ENCODE measurements around the gene SUSD1. TPM values are rescaled to one million over a fixed set of nuclear protein-coding genes. Genes with fewer than 3 reads are reported as not detected.
A peak's percentile ranks its signal among the peaks of the same experiment; 100 is the strongest.

SUSD1 gene
- total RNA-seq, 1 experiment from 2014 or later, result 19.5 TPM

DNA sequence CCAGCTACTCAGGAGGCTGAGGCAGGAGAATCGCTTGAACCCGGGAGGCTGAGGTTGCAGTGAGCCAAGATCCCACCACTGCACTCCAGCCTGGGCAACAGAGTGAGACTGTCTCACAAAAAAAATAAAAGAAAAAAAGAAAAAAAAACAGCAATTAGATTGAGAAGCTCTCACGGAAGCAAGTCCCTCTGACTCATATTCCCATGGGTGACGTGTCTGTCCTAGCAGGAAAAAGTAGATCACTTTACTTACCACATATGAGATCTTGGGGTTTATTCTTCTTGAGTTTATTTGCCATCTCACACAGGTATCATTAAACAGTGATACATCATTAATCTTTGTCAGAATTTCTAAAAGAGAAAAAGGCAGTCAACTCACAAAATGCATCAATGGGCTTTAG lies 62.6 kb downstream of the SUSD1 start:
- Histone ChIP-seq H3K36me3 (peaks cover 3% of the 10 kb centered on the region), H3K27ac (no peak overlapping the region), H3K27me3 (no peaks in the 10 kb centered on the region), H3K9me3 (replicated peaks) (no peaks in the 10 kb centered on the region), H3K4me3 (no peak overlapping the region), H3K4me1 (peaks cover 17% of the 10 kb centered on the region)
- DNase-seq, result peak; percentile 21 to 42

DNA sequence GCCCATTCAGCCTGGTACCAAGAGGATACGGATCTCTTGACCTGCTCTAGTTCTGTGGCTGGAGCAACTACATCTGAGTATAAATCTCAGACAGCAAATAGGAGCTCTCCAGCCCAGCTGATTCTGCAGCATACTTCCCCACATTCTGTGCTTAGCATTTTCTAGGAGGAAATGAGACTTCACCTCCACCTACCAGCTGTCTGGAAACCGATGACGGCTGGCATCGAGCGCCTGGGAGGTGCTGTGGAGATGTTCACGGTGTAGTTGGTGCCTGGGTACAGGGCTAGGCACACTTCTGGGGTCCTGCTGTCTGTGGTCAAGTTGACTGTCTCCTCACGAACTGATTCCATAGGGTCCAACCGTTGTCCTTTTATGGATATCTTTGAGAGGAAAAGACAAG lies 63.6 kb downstream of the SUSD1 start:
- peaks cover 17% of the 10 kb centered on the region for H3K4me1 ChIP-seq
- peaks cover 3% of the 10 kb centered on the region for H3K36me3 ChIP-seq
- no peak overlapping the region for H3K4me3 ChIP-seq
- H3K9me3 ChIP-seq (replicated peaks), result 0 out of 2 replicates have a peak, but pooled peaks cover 3% of the 10 kb centered on the region
- no peaks in the 10 kb centered on the region for H3K27me3 ChIP-seq
- no peak overlapping the region for H3K27ac ChIP-seq
- DNase-seq, result no peak

DNA sequence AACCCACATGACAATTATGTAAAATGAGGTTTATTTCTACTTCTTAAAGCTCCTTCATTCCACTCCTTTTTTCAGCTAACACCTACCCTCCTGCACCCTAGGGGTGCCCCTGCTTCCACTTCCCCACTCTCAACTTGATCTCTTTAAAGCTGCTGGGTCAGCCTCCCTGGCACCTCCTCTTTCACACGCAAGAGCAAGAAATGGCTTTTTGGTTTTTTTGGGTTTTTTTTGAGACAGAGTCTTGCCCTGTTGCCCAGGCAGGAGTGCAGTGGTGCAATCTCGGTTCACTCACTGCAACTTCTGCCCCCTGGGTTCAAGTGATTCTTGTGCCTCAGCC lies 64.4 kb downstream of the SUSD1 start:
- H3K9me3 ChIP-seq (replicated peaks), result 0 out of 2 replicates have a peak, but pooled peaks cover 5% of the 10 kb centered on the region
- no peaks in the 10 kb centered on the region for H3K27me3 ChIP-seq
- H3K4me3 ChIP-seq, result no peak overlapping the region
- H3K36me3 ChIP-seq, result peaks cover 3% of the 10 kb centered on the region
- no peak overlapping the region for H3K27ac ChIP-seq
- peaks cover 17% of the 10 kb centered on the region for H3K4me1 ChIP-seq
- DNase-seq, result no peak

DNA sequence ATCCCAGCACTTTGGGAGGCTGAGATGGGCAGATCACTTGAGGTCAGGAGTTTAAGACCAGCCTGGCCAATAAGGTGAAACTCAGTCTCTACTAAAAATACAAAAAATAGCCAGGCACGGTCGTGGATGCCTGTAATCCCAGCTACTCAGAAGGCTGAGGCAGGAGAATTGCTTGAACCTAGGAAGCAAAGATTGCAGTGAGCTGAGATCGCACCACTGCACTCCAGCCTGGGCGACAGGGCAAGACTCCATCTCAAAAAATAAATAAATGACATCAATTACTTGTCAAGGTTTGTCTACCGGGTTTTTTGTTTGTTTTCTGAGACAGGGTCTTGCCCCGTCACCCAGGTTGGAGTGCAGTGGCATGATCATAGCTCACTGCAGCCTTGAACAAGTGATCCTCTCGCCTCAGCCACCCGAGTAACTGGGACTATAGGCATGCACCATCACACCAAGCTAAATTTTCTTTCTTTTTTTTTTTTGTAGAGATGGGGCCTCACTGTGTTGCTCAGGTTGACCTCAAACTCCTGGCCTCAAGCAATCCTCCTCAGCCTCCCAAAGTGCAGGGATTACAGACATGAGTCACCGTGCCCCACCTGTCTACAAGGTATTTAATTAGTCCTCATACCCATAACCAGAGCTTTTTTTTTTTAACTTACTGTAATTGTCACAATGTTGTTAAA lies 64.9 kb downstream of the SUSD1 start:
- H3K4me3 ChIP-seq, result no peak overlapping the region
- H3K27ac ChIP-seq, result no peak overlapping the region
- peaks cover 5% of the 10 kb centered on the region for H3K36me3 ChIP-seq
- H3K4me1 ChIP-seq, result peaks cover 17% of the 10 kb centered on the region
- H3K27me3 ChIP-seq, result no peaks in the 10 kb centered on the region
- 0 out of 2 replicates have a peak, but pooled peaks cover 5% of the 10 kb centered on the region for H3K9me3 ChIP-seq (replicated peaks)
- peak in 1 of 2 experiments; percentile 40 for DNase-seq

DNA sequence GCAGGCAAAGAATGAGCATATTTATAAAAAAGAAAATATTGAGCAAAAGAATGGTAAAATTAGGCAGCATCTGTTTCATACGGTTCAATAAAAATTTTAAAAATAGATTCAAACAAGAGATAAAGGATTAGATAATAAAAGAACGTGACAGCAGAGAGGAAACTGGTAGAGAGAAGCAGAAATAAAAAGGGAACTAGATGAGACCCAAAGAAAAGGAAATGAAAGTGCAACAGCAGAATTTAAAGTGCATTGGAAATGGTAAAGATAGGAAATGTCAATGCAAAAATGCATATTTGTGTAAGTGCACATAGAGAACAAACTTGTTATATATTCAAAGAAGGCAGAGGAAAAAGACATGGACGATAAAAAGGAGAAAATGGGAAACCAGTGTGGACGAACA lies 70.2 kb downstream of the SUSD1 start:
- Histone ChIP-seq H3K36me3 (peaks cover 4% of the 10 kb centered on the region; the same call in 1 of the 2 replicates), H3K4me3 (no peak overlapping the region), H3K4me1 (peaks cover 2% of the 10 kb centered on the region), H3K27ac (no peak overlapping the region), H3K27me3 (no peaks in the 10 kb centered on the region), H3K9me3 (replicated peaks) (0 out of 2 replicates have a peak, but pooled peaks cover 5% of the 10 kb centered on the region)
- no peak for DNase-seq

DNA sequence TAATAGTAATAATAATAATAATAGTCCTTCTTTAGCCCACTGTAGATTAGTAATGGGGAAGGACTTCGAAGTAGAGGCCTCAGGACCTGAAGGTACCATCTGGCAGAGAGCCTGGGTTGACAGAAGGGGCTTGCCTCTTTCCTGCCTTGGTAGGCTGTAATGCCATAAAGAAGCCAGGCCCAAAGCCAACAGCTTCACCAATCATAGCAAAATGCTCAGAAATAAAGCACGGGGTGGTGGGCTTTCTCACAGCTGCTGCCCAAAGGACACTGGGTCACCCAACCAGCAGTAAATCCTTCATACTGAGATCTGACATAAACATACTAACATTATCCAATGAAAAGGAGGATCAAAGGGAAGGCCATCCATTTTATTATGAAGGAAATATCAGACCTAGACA lies 70.7 kb downstream of the SUSD1 start:
- no peaks in the 10 kb centered on the region for H3K4me1 ChIP-seq
- H3K27ac ChIP-seq, result no peak overlapping the region
- DNase-seq, result no peak
- H3K36me3 ChIP-seq, result peaks cover 4% of the 10 kb centered on the region; the same call in 1 of the 2 replicates
- H3K9me3 ChIP-seq (replicated peaks), result 0 out of 2 replicates have a peak, but pooled peaks cover 5% of the 10 kb centered on the region
- H3K27me3 ChIP-seq, result no peaks in the 10 kb centered on the region
- H3K4me3 ChIP-seq, result no peak overlapping the region

DNA sequence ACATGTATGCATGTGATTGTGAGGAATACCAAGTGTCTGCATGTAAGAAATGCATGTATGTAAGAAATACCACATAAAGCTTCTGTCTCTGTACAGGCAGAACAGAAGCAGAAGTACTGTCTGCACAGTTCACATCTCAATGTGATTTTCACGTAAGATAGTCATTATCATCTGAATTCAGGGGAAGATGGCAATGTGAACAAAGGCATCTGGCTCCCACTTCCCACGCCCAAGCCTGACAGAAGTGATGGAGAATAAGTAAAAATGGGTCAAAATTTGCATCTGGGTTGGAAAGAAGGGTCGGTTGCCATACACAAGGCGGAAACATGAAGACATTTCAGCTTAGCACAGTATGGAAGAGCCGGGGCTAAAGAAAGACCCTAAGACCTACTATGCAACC lies 71.7 kb downstream of the SUSD1 start:
- Histone ChIP-seq H3K36me3 (0 out of 2 replicates have a peak, but pooled peaks cover 4% of the 10 kb centered on the region), H3K27me3 (no peaks in the 10 kb centered on the region), H3K9me3 (replicated peaks) (0 out of 2 replicates have a peak, but pooled peaks cover 5% of the 10 kb centered on the region), H3K4me3 (no peak overlapping the region), H3K27ac (no peak overlapping the region), H3K4me1 (no peaks in the 10 kb centered on the region)
- DNase-seq, result no peak

DNA sequence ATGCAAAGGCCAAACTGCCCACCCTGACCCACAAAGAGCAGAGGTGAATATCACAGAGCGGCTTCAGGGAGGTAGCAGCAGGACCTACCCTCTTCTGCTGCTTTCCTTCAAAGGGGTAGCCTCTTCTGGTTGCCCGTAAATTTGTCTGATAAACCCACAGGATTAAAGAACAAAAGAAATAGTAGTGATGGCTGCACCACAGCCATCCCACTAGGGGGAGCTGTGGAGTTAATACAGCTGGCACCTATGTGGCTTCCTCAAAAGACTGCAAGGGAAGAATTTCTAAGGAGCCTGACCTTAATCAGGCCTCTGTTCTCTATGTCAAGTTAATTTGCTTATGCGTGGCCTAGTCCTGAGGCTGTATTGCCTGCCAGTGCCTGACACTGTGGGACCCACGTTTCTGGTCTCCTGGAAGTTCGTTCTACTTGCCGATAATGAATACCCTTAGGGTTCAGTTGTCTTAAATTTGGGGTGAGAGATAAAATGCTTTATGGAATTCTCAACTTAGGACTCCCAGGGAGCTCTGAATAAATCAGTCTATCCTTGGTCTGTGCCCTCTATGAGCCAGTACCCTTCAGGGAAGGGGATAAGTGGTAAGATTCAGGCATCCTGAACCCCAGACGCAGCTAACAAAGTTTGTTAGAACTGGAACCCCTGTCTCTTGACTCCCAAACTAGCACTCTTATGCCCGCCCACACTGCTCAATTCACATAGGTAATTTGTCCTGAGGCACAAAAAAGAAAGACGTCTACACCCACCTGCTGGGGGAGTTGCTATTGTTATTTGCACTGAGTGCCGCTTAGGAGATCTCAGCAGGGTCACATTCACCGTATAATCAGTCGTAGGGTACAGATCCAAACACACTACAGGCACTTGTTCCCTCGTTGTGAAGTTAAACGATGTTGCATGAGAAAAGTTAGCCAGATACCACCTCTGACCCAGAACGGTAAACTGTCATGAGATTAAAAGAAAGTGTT lies 77.1 kb downstream of the SUSD1 start:
- H3K4me3 ChIP-seq, result no peak overlapping the region
- no peak overlapping the region for H3K27ac ChIP-seq

DNA sequence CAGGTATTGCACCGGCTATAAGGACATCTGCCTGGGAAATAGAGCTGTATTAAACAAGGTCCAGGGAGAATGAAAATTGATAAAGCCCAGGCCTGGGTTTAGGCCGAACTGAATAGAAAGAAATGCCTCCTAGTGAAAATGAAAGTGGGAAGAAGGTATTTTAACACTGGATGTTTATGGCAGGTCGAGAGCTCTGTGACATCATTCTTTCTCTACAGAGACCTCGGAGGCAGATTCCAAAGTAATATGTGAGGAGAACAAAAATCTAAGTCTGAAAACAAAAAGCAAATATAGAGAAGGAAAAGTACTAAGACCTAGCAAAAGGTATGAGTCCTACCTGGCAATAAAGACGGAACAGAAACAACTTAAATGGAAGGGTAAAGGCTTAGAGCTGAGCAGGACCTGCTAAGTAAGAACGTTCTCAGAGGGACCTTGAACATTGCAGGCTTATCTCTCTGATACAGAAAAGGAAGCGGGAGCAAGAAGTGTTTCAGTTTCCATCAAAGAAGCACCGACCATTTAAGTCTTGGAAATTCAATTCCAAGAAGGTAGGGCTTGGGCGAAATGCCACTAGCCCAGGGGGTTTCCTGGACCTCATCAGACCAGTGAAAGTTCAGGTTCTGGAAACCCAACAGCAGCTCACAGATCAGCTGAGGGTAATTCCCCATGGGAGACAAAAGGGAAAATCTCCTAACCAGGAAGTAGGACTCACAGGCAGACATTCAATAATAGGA lies 80.0 kb downstream of the SUSD1 start:
- Histone ChIP-seq H3K36me3 (no peaks in the 10 kb centered on the region; the same call in 1 of the 2 replicates), H3K27me3 (no peaks in the 10 kb centered on the region), H3K4me1 (no peaks in the 10 kb centered on the region; the same call in 1 of the 2 replicates), H3K27ac (no peak overlapping the region), H3K9me3 (replicated peaks) (no peaks in the 10 kb centered on the region), H3K4me3 (no peak overlapping the region)
- DNase-seq, result no peak

More for the DNA sequence above, 77.1 kb downstream of the SUSD1 start:
- Histone ChIP-seq H3K36me3 (0 out of 2 replicates have a peak, but pooled peaks cover 2% of the 10 kb centered on the region), H3K27me3 (no peaks in the 10 kb centered on the region), H3K4me1 (no peaks in the 10 kb centered on the region), H3K9me3 (replicated peaks) (no peaks in the 10 kb centered on the region)
- peak; percentile 75 to 93 for DNase-seq

DNA sequence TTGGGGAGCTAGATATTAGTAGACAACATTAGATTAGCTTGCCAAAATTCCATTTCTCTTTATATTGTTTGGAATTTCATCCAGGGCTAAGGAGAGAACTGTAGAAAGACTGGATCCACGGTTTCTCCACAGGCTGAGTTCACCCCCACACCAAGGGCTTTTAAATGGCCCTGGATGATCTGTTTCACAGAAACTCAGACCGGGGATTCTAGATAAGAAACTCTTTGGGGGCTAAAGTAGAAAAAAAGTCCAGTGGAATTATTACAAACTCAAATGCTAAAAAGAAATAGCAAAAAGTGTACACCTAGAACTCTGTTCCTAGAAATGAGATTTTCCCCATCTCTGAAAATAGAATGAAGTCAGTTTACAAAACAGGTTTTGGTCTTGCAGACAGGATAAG lies 80.9 kb downstream of the SUSD1 start:
- Histone ChIP-seq H3K4me3 (no peak overlapping the region), H3K27ac (no peak overlapping the region), H3K9me3 (replicated peaks) (no peaks in the 10 kb centered on the region), H3K36me3 (peaks cover 2% of the 10 kb centered on the region), H3K27me3 (no peaks in the 10 kb centered on the region), H3K4me1 (no peaks in the 10 kb centered on the region; the same call in 1 of the 2 replicates)
- no peak for DNase-seq

DNA sequence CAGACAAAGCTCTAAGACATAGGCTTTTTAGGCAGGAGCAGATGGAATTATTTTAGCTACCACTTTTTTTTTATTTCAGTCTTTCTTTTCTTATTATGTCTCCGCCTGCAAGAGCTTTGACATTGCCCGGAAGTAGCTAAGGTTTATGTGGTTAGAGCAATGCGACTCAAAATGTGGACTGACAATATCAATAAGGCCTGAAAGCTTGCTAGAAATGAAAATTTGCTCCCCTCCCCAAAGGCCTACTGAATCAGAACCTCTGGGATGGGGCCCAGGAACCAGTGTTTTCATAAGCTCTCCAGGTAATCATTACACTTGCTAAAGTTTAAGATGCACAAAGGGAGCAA lies 81.3 kb downstream of the SUSD1 start:
- H3K36me3 ChIP-seq, result peaks cover 2% of the 10 kb centered on the region
- H3K27ac ChIP-seq, result no peak overlapping the region
- no peak for DNase-seq
- H3K4me3 ChIP-seq, result no peak overlapping the region
- no peaks in the 10 kb centered on the region for H3K9me3 ChIP-seq (replicated peaks)
- H3K4me1 ChIP-seq, result no peaks in the 10 kb centered on the region; the same call in 1 of the 2 replicates
- no peaks in the 10 kb centered on the region for H3K27me3 ChIP-seq

DNA sequence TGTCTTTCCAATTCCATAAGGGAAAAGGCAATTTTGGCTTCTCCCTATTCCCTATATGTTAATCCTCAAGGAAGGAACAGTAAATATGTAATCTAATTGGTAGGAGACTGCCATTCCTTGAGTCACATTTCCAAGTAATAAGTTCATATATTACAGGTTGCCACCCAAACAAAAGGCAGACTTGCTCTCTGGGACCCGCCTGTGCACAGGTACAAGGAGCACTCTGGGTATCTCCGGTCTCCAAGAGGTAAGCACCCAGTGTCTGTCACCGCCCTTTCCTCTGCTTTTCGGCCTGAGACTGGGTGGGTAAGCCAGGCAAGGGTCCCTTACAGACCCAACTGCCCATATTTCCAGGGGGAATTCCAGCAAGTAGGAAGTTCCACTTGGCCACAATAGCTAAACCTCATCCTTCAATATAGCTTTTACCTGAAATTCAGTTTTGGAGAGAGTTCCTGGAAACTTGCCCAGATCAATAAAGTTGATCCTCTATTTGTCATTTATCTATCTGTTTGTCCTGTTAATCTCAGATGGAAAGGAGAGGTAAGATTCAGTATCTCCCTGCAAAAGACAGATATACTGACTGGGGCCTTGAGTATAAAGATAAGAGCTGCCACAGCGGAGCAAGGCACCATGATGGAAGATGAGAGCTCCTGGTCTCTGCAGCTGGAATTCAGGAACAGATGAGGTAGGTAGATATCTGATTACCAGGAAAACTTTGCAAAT lies 81.8 kb downstream of the SUSD1 start:
- Histone ChIP-seq H3K9me3 (replicated peaks) (no peaks in the 10 kb centered on the region), H3K36me3 (peaks cover 2% of the 10 kb centered on the region), H3K27me3 (no peaks in the 10 kb centered on the region), H3K27ac (no peak overlapping the region), H3K4me3 (no peak overlapping the region), H3K4me1 (no peaks in the 10 kb centered on the region; the same call in 1 of the 2 replicates)
- DNase-seq, result no peak

DNA sequence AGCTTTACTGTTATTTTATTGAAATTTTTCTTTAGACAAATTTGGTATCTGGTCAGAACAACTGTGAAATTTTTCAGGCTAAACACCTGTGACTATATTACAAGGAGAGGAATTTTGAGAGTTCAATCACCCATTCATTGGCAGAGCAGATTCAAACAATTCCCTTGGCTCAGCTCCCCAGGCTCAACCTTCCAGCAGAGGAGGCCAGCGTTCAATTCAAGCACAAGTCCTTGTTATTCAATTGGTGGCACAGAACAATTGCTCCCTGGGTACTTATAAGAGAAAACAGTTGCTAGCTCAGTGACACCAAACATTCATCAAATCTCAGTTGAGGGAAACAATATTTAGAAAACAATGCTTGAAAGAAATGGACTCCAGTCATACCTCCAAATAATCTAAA lies 83.3 kb downstream of the SUSD1 start:
- Histone ChIP-seq H3K4me3 (no peak overlapping the region), H3K4me1 (no peaks in the 10 kb centered on the region; the same call in 1 of the 2 replicates), H3K27me3 (no peaks in the 10 kb centered on the region), H3K27ac (no peak overlapping the region), H3K9me3 (replicated peaks) (0 out of 2 replicates have a peak, but pooled peaks cover 3% of the 10 kb centered on the region), H3K36me3 (peaks cover 6% of the 10 kb centered on the region)
- peak; percentile 49 to 63 for DNase-seq

DNA sequence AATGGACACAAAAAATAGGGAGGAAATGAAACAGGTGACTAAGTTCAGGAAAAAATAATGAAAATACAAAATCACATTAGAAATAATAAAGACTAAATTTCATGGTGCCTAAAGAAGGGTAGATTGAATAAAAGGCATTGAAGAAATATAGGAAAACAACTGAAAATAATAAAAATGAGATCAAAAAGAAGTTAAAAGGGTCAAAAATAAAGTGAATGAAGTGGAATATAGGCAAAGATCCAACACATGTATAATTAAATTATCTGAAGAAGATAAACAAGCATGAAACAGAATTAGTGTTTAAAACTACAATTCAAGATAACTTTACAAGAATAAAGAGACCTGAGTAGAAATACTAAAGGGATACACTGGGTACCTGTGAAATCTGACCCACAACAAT lies 87.6 kb downstream of the SUSD1 start:
- Histone ChIP-seq H3K27ac (no peak overlapping the region), H3K4me3 (no peak overlapping the region), H3K36me3 (peaks cover 6% of the 10 kb centered on the region), H3K27me3 (no peaks in the 10 kb centered on the region), H3K9me3 (replicated peaks) (0 out of 2 replicates have a peak, but pooled peaks cover 3% of the 10 kb centered on the region), H3K4me1 (no peaks in the 10 kb centered on the region; the same call in 1 of the 2 replicates)
- DNase-seq, result no peak

Data from SJCRH30 (cell line).